ENCODE measurements around the gene HSPA1A.
"Not testable (repeated sequence)": the region's sequence is repeated elsewhere in the genome, so short reads cannot be mapped to it uniquely, and the experiment has no call there.

The HSPA1A gene

DNA sequence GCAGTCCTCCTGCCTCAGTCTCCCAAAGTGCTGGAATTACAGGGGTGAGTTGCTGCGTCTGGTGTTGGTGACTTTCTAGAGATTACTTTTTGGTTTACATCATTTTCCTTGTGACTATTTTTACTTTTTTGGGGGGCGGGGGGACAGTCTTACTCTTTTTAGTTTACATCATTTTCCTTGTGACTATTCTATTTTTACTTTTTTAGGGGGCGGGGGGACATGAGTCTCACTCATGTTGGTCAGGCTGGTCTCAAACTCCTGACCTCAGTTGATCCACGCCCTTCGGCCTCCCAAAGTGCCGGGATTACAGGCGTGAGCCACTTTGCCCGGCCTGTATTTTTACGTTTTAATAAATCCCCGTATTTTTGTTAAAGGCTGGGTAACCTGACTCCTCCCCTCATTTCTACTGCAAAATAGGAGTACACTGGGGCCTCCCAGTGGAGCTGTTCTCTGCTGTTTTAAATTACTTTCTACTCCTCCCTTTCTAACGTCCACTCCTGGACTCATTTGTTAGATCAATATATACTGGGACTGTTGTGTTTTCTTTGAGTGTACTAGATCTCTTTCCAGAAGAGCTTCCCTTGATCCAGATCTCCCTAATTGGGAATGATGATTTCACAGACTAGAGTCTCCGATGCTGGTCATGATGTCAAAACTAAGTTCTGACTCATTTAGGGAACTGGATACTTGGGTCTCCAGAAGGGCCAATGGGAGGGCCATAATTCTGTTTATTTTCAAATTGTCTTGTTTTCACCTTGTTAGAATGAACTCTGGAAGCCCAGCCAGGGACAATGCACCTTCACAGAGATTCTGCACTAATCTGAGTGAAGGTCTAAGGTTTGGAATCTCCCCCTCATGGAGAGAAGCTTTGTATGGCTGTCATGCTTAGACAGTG is 21.4 kb downstream of the HSPA1A start:
- DNase-seq, result peak; percentile 47

DNA sequence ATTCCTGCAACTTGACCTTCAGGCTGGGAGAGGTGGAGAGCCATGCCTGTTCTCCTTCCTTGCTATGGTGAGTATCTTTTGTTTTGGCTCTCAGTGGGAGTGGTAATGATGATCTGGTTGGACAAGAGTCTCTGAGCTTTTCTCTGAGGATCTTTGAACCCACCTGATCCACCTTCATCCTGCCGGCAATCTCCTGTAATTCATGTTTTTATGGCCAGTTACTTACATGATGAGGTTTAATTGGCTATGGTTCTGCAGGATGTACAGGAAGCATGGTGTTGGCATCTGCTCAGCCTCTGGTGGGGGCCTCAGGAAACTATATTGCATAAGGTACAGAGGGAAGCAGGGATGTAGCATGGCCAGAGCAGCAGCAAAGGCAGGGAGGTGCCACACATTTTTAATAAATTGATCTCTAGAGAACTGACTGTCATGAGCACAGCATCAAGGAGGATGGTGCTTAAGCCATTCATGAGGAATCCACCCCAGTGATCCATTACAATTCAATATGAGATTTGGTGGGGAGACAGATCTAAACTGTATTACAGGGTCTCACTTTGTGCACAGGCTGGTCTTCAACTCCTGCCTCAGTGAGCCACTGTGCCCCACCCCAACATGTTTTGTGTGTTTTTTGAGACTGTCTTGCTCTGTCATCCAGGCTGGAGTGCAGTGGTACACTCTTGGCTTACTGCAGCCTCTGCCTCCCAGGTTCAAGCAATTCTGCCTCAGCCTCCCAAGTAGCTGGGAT is 22.2 kb downstream of the HSPA1A start:
- DNase-seq, result peak; percentile 11

DNA sequence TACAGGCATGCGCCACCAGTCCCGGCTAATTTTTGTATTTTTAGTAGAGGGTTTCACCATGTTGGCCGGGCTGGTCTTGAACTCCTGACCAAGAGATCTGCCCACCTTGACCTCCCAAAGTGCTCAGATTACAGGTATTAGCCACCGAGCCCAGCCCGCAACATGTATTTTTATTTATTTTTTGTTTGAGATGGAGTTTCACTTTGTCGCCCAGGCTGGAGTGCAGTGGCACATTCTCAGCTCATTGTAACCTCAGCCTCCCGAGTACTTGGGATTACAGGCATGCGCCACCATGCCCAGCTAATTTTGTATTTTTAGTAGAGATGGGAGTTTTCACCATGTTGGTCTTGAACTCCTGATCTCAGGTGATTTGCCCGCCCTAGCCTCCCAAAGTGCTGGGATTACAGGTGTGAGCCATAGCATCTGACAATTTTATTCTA is 22.8 kb downstream of the HSPA1A start:
- not testable (repeated sequence) for DNase-seq

DNA sequence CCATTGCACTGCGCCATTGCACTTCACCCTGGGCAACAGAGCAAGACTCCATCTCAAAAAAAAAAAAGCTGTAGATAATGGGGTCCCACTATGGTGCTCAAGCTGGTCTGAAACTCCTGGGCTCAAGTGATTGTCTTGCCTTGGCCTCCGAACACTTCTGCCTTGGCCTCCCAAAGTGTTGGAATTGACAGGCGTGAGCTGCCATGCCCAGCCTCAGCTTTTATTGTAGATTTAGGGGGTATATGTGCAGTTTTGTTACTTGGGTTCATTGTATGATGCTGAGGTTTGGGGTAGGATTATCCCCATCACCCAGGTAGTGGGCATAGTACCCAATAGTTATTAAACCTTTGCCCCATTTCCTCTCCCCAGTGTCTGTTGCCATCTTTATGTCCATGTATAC is 23.6 kb downstream of the HSPA1A start:
- no peak for DNase-seq

DNA sequence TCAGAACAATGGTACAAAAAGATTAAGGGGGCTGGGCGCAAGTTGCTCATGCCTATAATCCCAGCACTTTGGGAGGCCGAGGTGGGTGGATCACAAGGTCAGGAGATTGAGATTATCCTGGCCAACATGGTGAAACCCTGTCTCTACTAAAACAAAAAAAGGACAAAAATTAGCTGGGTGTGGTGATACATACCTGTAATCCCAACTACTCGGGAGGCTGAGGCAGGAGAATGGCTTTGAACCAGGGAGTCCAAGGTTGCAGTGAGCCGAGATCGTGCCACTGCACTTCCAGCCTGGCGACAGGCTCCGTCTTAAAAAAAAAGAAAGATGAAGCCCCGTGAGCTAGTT is 24.4 kb downstream of the HSPA1A start:
- DNase-seq, result not testable (repeated sequence)

DNA sequence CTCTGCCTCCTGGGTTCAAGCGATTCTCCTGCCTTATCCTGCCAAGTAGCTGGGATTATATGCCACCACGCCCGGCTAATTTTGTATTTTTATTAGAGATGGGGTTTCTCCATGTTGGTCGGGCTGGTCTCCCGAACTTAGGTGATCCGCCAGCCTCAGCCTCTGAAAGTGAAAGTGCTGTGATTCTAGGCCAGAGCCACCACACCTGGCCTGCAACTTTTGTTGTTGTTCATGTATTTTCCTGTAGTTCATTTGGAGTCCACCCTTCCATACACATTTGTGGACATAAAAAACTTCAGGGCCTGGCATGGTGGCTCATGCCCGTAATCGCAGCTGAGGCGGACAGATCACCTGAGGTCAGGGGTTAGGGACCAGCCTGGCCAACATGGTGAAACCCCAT is 26.7 kb downstream of the HSPA1A start:
- DNase-seq, result no peak

DNA sequence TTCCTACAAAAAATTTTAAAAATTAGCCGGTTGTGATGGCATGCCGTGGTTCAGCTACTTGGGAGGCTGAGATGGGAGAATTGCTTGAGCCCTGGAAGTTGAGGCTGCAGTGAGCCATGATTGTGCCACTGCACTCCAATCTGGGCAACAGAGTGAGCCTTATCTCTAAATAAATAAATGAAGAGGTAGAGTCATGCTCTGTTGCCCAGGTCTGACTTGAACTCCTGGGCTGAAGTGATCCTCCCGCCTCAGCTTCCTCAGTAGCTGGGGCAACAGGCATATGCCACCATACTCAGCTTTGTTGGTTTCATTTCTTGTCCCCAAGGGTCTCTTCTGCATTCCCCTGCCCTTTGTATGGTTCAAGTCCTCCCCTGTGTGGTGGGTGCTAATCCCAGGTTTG is 29.2 kb downstream of the HSPA1A start:
- DNase-seq, result no peak

DNA sequence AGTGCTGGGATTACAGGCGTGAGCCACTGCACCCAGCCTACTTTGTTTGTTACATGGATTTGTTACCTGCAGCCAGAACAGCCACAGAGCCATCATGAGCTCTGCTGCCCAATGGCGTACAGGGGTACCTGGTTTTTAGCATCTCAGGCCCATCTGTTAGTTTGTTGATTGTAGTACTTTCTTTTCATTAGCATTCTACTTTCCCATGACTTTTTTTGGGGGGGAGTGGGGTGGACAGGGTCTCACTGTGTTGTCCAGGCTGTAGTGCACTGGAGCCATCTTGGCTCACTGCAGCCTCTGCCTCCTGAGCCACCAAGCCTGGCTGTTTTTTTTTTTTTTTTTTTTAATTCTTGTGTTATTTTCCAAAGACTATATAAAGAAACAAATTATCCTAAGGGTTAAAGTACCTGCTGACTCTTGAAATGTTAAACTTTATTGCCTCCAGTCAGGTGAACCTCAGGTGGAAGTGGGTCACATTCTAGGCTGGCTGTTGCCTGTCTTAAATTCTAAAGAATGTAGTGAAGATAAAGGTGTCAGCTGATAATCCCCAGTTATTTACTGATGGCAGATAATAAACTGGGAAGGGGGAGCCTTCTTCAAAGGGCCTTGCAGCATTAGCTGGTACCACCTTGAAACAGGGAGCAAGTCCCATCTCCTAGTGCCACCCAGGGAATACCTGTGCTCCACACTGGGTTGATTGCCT is 32.1 kb downstream of the HSPA1A start:
- no peak for DNase-seq

DNA sequence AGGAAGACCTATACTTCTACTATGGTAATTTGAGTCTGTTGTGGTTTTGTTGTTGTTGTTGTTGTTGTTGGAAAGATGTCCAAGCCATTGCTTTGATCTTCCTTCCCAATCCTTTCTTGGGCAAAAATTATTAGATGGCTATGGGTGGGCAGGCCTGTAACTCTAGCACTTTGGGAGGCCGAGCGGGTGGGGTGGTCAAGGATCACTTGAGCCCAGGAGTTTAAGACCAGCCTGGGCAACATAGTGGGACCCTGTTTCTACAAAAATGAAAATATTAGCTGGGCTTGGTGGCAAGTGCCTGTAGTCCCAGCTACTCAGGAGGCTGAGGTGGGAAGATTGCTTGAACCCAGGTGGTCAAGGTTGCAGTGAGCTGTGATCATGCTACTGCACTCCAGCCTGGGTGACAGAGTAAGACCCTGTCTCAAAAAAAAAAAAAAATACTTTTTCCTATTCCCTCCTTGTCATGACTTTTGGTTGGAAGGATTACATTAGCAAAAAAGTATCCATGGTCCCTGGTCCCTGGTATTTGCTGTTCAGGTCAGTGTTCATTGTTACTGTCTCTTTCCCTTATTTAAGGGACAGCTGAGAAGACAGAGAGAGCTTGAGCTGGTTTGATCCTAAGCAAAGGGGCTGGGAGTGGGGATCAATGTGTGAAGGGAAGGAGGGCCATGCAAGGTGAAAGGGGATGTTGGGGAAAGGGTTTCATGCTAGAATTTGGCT is 35.6 kb downstream of the HSPA1A start:
- DNase-seq, result no peak

DNA sequence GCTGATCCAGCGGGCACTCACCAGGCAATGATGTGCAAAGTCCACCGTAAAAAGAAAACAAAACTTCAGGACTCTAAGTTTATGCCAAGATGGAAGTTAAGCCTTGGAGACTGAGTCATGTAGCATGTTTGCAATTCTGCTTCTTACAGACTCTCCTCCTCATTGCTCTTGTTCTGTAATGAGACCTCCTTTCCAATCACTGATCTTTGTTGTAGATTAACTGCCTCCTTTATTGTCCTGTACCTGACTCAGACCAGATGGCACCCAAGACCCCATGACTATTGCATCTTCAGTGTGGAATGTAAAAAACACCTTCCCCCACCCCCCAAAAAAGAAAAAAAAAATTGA is 36.1 kb downstream of the HSPA1A start:
- no peak for DNase-seq

DNA sequence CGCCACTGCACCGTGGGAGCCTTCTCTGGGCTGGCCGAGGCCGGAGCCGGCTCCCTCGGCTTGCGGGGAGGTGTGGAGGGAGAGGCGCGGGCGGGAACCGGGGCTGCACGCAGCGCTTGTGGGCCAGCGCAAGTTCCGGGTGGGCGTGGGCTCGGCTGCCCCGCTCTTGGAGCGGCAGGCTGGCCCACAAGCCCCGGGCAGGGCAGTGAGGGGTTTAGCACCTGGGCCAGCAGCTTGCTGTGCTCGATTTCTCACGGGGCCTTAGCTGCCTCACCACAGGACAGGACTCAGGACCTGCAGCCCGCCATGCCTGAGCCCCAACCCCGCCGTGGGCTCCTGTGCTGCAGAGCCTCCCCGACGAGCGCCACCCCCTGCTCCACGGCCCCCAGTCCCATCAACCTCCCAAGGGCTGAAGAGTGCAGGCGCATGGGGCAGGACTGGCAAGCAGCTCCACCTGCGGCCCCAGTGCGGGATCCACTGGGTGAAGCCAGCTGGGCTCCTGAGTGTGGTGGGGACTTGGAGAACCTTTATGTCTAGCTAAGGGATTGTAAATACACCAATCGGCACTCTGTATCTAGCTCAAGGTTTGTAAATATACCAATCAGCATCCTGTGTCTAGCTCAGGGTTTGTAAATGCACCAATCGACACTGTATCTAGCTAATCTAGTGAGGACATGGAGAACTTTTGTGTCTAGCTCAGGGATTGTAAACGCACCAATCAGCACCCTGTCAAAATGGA is 36.8 kb downstream of the HSPA1A start:
- DNase-seq, result not testable (repeated sequence)

DNA sequence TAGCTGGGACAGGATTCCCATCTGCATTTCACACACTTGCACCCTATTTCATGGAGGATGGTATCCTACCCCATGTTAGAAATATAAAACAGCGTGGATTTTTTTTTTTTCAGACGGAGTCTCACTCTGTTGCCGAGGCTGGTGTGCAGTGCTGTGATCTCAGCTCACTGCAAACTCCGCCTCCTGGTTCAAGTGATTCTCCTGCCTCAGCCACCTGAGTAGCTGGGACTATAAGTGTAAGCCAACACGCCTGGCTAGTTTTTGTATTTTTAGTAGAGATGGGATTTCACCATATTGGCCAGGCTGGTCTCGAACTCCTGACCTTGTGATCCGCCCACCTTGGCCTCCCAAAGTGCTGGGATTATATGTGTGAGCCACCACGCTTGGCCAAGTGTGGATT is 42.4 kb downstream of the HSPA1A start:
- DNase-seq, result not testable (repeated sequence)

DNA sequence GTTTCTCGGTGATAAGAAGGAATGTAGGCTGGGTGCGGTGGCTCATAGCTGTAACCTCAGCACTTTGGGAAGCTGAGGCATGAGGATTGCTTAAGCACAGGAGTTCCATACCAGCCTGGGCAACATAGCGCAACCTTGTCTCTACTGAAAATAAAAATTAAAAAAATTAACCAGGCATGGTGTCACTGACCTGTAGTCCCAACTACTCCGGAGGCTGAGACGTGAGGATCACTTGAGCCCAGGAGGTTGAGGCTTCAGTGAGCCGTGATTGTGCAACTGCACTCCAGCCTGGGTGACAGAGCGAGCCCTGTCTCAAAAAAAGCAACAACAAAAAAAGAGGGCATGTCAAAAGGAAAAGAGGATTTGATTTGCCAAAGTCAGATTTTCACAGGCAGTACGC is 43.4 kb downstream of the HSPA1A start:
- no peak for DNase-seq

DNA sequence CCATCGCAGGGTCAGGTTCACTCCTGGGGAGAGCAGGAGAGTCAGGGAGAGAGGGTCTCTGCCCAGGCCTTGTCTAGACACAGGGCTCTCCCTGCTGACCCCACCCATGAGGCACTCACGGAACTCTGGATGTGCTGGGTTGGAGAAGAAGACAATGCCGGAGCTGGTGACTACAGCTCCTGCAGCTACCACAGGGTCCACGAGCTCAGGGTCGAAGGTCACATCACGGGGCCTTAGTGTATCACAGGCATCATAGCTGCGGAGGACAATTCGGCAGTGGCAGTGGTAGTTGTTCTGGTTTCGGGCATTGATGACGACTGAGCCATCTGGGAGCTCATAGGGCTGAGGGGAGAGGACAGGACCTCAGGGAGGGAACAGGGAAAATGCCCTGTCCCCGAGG is 44.6 kb downstream of the HSPA1A start:
- DNase-seq, result no peak

DNA sequence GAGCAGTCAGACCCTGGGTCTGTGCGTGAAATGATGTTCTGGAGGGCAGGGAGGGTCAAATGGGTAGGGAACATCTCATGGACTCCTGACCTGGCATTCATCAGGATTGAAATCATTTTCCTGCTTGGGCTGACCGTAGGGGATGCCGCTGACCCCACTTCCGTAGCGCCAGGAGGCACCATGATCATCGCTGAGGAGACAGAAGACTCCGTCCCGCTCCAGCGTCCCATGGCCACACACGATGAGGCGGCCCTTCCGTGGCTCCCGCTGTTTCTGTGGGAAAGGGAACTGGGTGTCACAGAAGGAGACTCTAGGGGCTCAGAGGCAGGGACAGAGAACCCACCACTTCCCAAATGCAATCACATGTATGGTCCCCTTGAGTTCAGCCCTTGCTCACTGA is 45.0 kb downstream of the HSPA1A start:
- no peak for DNase-seq

DNA sequence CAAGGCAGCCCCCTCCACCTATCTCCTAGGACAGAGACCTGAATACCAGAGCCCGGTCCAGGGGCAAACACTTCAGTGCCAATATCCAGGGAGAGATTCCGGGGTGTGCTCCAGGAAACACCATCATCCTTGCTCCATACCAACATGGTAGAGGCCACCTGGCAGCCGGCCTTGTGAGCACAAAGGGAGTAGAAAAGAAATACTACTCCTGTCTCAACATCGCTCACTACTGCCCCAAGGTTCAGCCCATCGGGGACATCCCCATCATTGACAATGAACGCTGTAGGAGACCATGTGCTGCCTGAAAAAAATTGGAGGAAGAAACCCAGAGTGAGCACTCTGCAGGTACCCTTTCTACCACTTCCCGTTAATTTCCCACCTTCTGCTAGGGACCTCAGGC is 45.8 kb downstream of the HSPA1A start:
- no peak for DNase-seq

DNA sequence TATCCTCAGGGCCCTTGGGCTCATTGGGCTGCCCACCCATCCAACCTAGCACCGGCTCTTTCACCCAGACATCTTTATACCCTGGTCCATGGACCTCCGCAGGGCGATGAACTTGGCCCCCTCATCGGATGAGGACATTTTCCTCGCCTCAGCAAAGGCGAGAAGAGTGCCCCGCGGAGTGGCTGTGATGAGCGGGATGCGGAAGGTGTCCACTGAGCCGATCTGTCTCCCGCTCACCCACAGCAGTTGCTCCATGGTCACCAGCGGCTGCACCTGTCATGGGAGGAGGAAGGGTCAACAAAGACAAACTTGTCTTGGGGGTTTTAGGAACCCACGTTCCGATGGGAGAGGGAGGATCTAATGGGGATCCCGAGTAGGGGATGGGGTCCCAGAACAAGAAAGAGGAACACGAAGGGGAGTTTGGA is 46.6 kb downstream of the HSPA1A start:
- DNase-seq, result no peak

DNA sequence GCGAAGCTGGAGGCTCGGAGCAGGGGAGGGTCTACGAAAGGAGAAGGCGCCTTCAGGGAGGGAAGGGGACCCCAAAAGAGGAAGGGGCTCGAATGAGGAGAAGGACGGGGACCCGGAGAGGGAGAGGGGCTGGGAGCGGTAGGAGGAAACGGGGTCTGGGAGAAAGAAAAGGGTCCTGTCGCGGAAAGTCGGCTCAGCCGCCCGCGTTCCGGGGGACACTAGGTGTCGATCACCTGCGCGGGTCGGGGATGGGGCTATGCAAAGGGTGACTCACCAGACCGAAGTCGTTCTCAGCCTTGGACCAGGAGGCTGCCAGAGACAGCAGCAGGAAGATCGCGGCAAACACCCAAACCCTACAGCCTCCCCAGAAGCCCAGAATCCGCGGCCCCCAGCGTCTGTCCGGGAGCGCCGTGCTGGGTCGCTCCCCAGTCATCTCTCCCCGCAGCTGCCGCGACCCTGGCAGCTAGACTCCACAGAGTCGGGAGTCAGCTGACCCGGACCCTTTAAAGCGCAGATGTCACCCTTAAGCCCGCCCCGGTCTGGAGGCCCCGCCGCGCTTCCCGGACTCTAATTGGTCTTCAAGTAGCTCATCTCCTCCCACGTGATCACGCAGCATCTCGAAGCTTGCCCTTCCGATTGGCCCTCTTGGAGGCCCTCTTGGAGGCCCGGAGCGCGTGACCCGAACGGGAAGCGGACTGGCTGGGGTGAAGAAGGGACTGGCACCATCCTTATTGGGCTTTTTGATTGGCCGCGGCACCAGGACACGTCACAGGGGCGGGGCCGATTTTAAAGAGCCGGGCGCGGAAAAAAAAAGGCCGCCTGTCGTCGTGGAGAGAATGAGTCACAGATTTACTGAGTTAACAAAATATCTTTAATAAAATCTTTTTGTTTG is 47.2 kb downstream of the HSPA1A start, which contains the start of gene NEU1:
NEU1 (minus strand) TSS at position 478 of the 892 bp plus-strand sequence; CDS start at position 433, 45 bp downstream.
- peak; percentile 100 for DNase-seq

DNA sequence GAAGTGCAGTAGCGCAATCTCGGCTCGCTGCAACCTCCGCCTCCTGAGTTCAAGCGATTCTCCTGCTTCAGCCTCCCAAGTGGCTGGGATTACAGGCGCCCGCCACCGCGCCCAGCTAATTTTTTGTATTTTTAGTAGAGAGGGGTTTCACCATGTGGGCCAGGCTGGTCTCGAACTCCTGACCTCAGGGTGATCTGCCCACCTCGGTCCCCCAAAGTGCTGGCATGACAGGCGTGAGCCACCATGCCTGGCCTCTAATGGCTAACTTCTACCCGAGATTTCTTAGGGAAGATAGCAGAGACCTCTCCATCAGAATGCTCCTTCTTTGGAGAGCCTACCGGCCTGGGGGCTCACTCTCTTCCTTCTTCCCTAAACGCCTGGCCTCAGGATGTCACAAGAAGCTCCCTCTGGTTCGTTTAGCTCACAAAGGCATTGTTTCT is 48.8 kb downstream of the HSPA1A start:
- DNase-seq, result not testable (repeated sequence)

DNA sequence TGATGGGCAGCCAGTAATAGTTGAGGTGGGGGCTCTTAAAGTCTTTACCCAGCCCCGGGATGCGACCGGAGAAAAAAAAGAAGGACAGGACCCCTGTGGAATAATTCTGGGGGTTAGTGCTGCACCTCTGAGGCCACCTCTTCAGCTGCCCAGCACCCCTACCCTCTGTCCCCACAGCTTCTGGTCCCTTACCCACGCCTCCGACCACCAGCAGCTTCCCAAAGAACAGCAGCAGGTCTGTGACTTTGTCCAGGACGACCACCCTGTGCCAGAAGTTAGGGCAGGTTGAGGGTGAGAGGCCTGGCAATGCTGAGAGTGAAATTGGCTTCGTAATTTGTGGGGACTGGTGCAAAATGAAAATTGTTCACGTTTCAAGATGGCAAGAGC is 49.5 kb downstream of the HSPA1A start:
- no peak for DNase-seq
